ENCODE results near the gene PROZ.

PROZ gene

DNA sequence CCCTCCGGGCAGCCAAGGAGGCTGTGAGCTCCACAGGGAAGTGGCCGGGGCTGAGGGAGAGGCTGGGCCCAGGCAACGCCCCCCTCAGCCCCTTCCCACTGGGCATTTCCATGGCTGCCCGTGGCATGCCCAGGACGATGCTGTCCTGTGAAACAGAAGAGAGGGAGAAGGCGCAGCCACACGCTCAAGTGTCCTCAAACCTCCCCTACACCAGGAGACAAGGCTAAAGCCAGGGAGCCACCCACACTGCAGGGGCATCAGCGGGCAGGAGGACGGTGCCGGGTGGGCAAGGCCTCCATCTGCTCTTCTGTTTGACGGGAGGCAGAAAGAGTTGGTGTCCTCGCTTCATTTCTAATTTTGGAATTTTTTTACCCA is 14.2 kb upstream of the PROZ start:
- Mint-ChIP-seq H3K4me1 (ENCODE audit: low read depth) (no peaks in the 10 kb centered on the region), H3K9me3 (no peaks in the 10 kb centered on the region), H3K27me3 (ENCODE audit: low read depth) (peaks cover 6% of the 10 kb centered on the region), H3K36me3 (ENCODE audit: low read depth) (no peaks in the 10 kb centered on the region), H3K27ac (no peak overlapping the region), H3K4me3 (no peak overlapping the region)

GRCh38 chr13:113145496-113145895 is 13.0 kb upstream of the PROZ start:
- Mint-ChIP-seq H3K27ac (no peak overlapping the region), H3K27me3 (ENCODE audit: low read depth) (peaks cover 6% of the 10 kb centered on the region), H3K4me3 (no peak overlapping the region), H3K9me3 (no peaks in the 10 kb centered on the region), H3K36me3 (ENCODE audit: low read depth) (no peaks in the 10 kb centered on the region), H3K4me1 (ENCODE audit: low read depth) (no peaks in the 10 kb centered on the region)

- Mint-ChIP-seq H3K4me3 (no peak overlapping the region), H3K36me3 (ENCODE audit: low read depth) (no peaks in the 10 kb centered on the region), H3K4me1 (ENCODE audit: low read depth) (no peaks in the 10 kb centered on the region), H3K9me3 (no peaks in the 10 kb centered on the region), H3K27me3 (ENCODE audit: low read depth) (peaks cover 10% of the 10 kb centered on the region), H3K27ac (no peak overlapping the region)
These were observed 12.4 kb upstream of the PROZ start for GRCh38 chr13:113145911-113146598.

DNA sequence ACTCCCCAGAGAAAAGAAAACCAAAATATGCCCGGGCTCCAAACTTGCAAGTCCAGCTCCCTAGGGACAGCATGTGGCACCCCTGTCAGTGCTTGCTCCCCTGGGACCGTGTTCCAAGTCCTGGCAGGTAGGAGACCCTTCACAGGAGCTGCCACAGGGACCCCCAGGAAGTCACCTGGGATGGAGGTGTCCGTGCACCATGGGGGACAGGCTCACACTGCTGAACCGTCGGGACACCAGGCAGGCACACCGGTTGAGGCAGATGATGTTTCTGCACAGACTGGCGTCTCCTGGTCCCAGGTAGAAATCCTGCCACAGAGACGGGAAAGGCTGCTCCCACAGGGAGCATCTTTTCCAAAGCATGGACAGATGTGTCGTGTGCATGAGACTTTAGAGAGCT is 11.7 kb upstream of the PROZ start:
- Mint-ChIP-seq H3K9me3 (no peaks in the 10 kb centered on the region), H3K4me3 (no peak overlapping the region), H3K27me3 (ENCODE audit: low read depth) (peaks cover 17% of the 10 kb centered on the region), H3K36me3 (ENCODE audit: low read depth) (no peaks in the 10 kb centered on the region), H3K27ac (peak overlapping the region; percentile 34), H3K4me1 (ENCODE audit: low read depth) (no peaks in the 10 kb centered on the region)

GRCh38 chr13:113147206-113147605 is 11.2 kb upstream of the PROZ start:
- no peaks in the 10 kb centered on the region for H3K36me3 Mint-ChIP-seq (ENCODE audit: low read depth)
- peak overlapping the region; percentile 34 for H3K27ac Mint-ChIP-seq
- peaks cover 21% of the 10 kb centered on the region for H3K27me3 Mint-ChIP-seq (ENCODE audit: low read depth)
- peaks cover 1% of the 10 kb centered on the region for H3K4me1 Mint-ChIP-seq (ENCODE audit: low read depth)
- no peak overlapping the region for H3K4me3 Mint-ChIP-seq
- H3K9me3 Mint-ChIP-seq: no peaks in the 10 kb centered on the region

- Mint-ChIP-seq H3K9me3 (no peaks in the 10 kb centered on the region), H3K36me3 (ENCODE audit: low read depth) (peaks cover 4% of the 10 kb centered on the region), H3K27me3 (ENCODE audit: low read depth) (peaks cover 28% of the 10 kb centered on the region), H3K4me1 (ENCODE audit: low read depth) (peaks cover 8% of the 10 kb centered on the region), H3K4me3 (no peak overlapping the region), H3K27ac (no peak overlapping the region)
These were observed 10.0 kb upstream of the PROZ start for GRCh38 chr13:113148407-113148806.

DNA sequence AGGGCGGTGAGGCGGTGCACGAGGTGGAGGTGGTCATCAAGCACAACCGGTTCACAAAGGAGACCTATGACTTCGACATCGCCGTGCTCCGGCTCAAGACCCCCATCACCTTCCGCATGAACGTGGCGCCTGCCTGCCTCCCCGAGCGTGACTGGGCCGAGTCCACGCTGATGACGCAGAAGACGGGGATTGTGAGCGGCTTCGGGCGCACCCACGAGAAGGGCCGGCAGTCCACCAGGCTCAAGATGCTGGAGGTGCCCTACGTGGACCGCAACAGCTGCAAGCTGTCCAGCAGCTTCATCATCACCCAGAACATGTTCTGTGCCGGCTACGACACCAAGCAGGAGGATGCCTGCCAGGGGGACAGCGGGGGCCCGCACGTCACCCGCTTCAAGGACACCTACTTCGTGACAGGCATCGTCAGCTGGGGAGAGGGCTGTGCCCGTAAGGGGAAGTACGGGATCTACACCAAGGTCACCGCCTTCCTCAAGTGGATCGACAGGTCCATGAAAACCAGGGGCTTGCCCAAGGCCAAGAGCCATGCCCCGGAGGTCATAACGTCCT is 9.4 kb upstream of the PROZ start:
- Mint-ChIP-seq H3K27ac (no peak overlapping the region), H3K27me3 (ENCODE audit: low read depth) (peaks cover 28% of the 10 kb centered on the region), H3K36me3 (ENCODE audit: low read depth) (peaks cover 4% of the 10 kb centered on the region), H3K4me1 (ENCODE audit: low read depth) (peaks cover 8% of the 10 kb centered on the region), H3K4me3 (no peak overlapping the region), H3K9me3 (no peaks in the 10 kb centered on the region)

- H3K9me3 Mint-ChIP-seq: peaks cover 3% of the 10 kb centered on the region
- H3K4me3 Mint-ChIP-seq: no peak overlapping the region
- peaks cover 30% of the 10 kb centered on the region for H3K27me3 Mint-ChIP-seq (ENCODE audit: low read depth)
- peaks cover 9% of the 10 kb centered on the region for H3K4me1 Mint-ChIP-seq (ENCODE audit: low read depth)
- no peak overlapping the region for H3K27ac Mint-ChIP-seq
- H3K36me3 Mint-ChIP-seq (ENCODE audit: low read depth): peaks cover 6% of the 10 kb centered on the region
These were observed 8.5 kb upstream of the PROZ start for GRCh38 chr13:113149711-113150549.

- H3K27ac Mint-ChIP-seq: peak overlapping the region; percentile 22
- peaks cover 11% of the 10 kb centered on the region for H3K4me1 Mint-ChIP-seq (ENCODE audit: low read depth)
- peaks cover 11% of the 10 kb centered on the region for H3K9me3 Mint-ChIP-seq
- H3K27me3 Mint-ChIP-seq (ENCODE audit: low read depth): peaks cover 38% of the 10 kb centered on the region
- peaks cover 12% of the 10 kb centered on the region for H3K36me3 Mint-ChIP-seq (ENCODE audit: low read depth)
- H3K4me3 Mint-ChIP-seq: no peak overlapping the region
These were observed 7.7 kb upstream of the PROZ start for GRCh38 chr13:113150550-113151365.

GRCh38 chr13:113151745-113152690 is 6.4 kb upstream of the PROZ start:
- Mint-ChIP-seq H3K4me3 (peak overlapping the region; percentile 74), H3K36me3 (ENCODE audit: low read depth) (peaks cover 16% of the 10 kb centered on the region), H3K27ac (peak overlapping the region; percentile 53), H3K9me3 (peaks cover 16% of the 10 kb centered on the region), H3K27me3 (ENCODE audit: low read depth) (peaks cover 40% of the 10 kb centered on the region), H3K4me1 (ENCODE audit: low read depth) (peaks cover 11% of the 10 kb centered on the region)

- Mint-ChIP-seq H3K27me3 (ENCODE audit: low read depth) (peaks cover 41% of the 10 kb centered on the region), H3K36me3 (ENCODE audit: low read depth) (peaks cover 21% of the 10 kb centered on the region), H3K4me1 (ENCODE audit: low read depth) (peaks cover 11% of the 10 kb centered on the region), H3K27ac (peak overlapping the region; percentile 50), H3K4me3 (peak overlapping the region; percentile 74), H3K9me3 (peaks cover 21% of the 10 kb centered on the region)
These were observed 5.8 kb upstream of the PROZ start for GRCh38 chr13:113152691-113152983.

GRCh38 chr13:113152984-113153809 is 5.3 kb upstream of the PROZ start:
- Mint-ChIP-seq H3K27ac (peak overlapping the region; percentile 71), H3K4me1 (ENCODE audit: low read depth) (peaks cover 11% of the 10 kb centered on the region), H3K27me3 (ENCODE audit: low read depth) (peaks cover 45% of the 10 kb centered on the region), H3K9me3 (peaks cover 21% of the 10 kb centered on the region), H3K4me3 (peak overlapping the region; percentile 74), H3K36me3 (ENCODE audit: low read depth) (peaks cover 21% of the 10 kb centered on the region)

Data from T-helper 1 cell treated with Interleukin-12 subunit alpha and Interleukin-12 subunit beta and Interleukin-4 antibody, amounts not matched to agents 30 μg/mL and 1 μg/mL, for 36 hours (primary cell).